NCI-H748 treated with DMSO at 0.1 percent for 48 hours (cell line): ENCODE results near the gene PCNT.
"Not testable (repeated sequence)": the region's sequence is repeated elsewhere in the genome, so short reads cannot be mapped to it uniquely, and the experiment has no call there.

ENCODE experiments used
- DNase-seq: peaks from one replicate; lab custom pipeline; 2025; lab: John Stamatoyannopoulos, UW

Gene PCNT

GRCh38 chr21:46357684-46358425, 33.9 kb downstream of the PCNT start:
- no peak for DNase-seq

DNA sequence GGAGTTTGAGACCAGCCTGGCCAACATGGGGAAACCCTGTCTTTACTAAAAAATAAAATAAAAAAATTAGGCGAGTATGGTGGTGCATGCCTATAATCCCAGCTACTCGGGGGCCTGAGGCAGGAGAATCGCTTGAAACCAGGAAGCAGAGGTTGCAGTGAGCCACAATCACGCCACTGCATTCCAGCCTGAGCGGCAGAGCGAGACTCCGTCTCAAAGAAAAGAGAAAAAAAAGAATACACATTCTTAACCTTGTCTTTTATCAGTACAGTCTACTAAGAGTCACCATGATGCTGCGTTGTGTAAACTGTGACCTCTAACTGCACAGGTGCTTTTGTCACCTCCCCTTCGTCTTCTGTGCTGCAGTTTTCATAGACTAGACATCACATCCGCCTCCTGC, 37.2 kb downstream of the PCNT start:
- DNase-seq: no peak

GRCh38 chr21:46361935-46362334, 38.0 kb downstream of the PCNT start:
- DNase-seq: no peak

GRCh38 chr21:46362946-46363345, 39.0 kb downstream of the PCNT start:
- no peak for DNase-seq

DNA sequence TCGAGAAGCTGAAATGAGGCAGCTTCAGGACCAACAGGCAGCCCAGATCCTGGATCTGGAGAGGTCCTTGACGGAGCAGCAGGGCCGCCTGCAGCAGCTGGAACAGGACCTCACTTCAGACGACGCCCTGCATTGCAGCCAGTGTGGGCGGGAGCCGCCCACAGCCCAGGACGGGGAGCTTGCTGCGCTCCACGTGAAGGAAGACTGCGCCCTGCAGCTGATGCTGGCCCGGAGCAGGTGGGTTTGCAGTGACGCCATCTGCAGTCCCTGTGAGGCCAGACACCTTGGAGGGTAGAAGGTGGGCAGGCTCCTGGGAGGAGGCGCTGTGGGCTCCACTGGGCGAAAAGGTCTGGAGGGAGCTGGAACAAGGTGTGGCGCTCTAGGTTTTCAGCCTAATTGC, 39.7 kb downstream of the PCNT start:
- no peak for DNase-seq

- no peak for DNase-seq
Observed at GRCh38 chr21:46366091-46366490, 42.1 kb downstream of the PCNT start.

- DNase-seq: no peak
Observed at GRCh38 chr21:46366561-46366960, 42.6 kb downstream of the PCNT start.

DNA sequence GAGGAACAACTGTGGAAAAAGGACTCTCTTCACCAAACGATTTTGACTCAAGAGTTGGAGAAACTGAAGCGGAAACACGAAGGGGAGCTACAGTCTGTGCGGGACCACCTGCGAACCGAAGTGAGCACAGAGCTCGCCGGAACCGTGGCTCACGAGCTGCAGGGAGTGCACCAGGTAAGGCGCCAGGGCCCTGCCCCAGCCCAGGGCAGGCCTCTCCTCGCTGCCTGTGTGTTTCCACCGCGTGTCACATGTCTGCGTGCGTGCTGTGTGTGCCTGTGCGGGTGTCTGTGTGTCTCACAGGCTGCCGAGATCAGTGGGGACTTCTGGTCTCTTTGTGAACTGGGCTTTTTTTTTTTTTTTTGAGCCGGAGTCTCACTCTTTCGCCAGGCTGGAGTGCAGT, 43.0 kb downstream of the PCNT start:
- no peak for DNase-seq

DNA sequence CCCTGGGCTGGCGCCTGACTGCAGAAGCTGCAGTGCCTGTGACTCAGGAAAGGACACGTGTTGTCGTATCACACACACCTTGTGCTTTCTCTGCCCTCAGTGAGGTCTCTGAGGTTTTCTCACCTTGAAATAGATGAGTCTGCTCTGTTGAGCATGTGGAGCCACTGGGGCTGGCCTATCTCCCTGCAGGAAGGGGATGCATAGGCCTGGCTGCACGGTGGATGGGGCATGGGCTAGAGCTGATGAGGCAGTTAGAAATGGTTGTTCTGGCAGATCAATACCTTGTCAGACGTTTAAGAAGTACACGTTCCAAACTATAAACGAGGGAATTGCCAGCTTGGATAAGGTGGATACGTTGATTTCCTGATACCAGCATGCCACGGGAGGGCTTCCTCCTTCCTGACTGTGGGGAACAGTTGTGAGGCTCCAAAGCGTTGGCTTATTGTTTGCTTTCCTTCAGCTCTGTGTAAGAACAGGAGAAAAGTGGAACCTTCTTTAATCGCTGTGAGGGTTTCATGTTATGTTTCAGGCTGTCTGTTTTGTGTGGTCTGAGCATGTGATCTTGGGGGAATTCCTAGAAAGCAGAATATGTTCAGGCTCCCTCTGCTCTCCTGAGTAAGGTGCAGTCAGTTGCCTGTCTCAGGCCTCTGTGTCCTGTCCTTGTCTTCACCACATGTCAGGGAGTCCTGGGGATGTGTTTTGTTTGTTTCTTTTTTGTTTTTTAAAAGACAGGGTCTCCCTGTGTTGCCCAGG, 44.8 kb downstream of the PCNT start:
- DNase-seq: no peak

- no peak for DNase-seq
Observed at GRCh38 chr21:46369520-46370235, 45.7 kb downstream of the PCNT start.

GRCh38 chr21:46371204-46372013, 47.5 kb downstream of the PCNT start:
- no peak for DNase-seq

DNA sequence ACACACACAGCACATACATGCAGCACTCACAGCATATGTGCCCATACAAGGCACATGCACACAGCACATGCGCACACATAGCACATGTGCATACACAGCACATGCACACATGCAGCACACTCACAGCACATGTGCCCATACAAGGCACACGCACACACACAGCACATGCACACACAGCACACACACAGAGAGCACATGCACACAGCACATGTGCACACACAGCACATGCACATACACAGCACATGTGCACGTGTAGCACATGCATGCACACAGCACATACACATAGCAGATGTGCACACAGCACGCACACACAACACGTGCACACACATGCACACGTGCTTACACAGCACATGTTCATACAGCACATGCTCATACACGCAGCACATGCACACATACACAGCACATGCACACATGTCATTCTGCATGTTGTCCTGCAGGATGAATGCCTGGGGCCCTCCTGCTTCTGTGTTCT, 48.1 kb downstream of the PCNT start:
- no peak for DNase-seq

DNA sequence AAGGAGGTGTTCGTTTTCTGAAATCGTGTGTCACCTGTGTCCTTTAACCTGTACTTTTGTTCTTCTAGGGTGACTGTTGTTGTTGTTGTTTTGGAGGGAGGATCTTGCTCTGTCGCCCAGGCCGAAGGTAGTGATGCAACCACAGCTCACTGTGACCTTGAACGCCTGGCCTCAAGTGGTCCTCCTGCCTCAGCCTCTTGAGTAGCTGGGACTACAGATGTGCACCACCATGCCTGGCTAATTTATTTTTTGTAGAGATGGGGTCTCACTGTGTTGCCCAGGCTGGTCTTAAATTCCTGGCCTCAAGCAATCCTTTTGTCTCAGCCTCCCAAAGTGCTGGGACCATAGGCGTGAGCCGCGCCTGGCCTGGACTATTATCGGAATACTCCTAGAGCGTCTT, 49.0 kb downstream of the PCNT start:
- DNase-seq: not testable (repeated sequence)

- no peak for DNase-seq
Observed at GRCh38 chr21:46374761-46375389, 50.9 kb downstream of the PCNT start.

- no peak for DNase-seq
Observed at GRCh38 chr21:46375560-46376230, 51.7 kb downstream of the PCNT start.

- no peak for DNase-seq
Observed at GRCh38 chr21:46376231-46376628, 52.3 kb downstream of the PCNT start.

- DNase-seq: no peak
Observed at GRCh38 chr21:46376856-46377453, 53.0 kb downstream of the PCNT start.

DNA sequence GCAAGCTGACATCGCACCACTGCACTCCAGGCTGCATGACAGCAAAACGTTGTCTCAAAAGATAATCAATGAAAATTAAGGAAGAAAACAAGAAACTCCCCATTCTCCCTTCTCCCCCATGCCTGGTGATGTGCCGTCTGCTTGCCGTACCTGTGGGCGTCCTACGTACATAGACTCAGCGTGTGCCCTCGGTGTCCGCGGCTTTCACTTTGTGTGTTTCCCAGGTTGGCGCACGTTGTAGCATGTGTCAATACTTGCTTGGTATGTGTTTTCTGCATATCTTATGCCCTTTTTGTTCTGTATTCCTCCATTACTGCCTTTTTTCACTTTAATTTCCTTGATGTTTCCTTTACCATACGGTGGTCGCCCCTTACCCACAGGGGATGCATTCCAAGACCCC, 53.8 kb downstream of the PCNT start:
- DNase-seq: no peak

- no peak for DNase-seq
Observed at GRCh38 chr21:46379105-46379504, 55.1 kb downstream of the PCNT start.

DNA sequence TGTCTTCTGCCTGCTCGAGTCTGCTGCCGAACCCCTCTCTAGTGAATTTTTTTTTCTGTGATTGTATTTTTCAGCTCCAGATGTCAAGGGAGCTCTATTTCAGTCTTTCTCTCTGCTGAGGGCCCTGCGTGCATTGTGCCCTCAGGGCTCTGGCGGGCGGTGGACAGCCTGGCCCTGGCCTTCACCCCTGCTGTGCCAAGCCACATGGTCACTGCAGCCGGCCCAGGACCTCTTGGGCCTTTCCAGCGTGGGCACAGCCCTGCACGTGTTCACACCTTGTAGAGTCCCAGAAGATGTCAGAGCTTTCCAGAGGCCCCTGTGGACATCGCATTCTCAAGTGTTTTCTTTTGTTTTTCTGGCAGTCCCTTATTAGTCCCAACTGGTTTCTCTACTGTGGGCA, 55.7 kb downstream of the PCNT start:
- no peak for DNase-seq

DNA sequence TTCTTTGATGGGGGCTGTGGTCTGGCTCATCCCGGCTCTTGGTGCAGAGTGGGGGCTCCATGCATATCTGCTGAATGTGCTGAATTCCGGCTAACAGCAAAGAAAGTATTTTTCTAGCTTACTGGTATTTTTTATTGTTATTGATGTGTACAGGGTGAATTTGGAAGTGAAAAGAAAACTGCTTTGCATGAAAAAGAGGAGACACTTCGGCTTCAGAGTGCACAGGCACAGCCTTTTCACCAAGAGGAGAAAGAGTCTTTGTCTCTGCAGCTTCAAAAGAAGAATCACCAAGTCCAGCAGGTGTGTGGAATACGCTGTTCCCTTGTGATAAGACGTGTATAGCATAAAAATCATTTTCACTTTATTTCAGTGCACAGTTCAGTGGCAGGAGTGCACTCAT, 57.6 kb downstream of the PCNT start:
- DNase-seq: no peak
